ENCODE data around the gene NLRP5. TPM values are rescaled to one million over a fixed set of nuclear protein-coding genes. Genes with fewer than 3 reads are reported as not detected.
"Not testable (repeated sequence)": the region's sequence is repeated elsewhere in the genome, so short reads cannot be mapped to it uniquely, and the experiment has no call there.

The NLRP5 gene
- total RNA-seq (2014; rRNA removed; shearing (Covaris generic)) = not detected in 2 replicates
- polyA plus RNA-seq (2016; fragmentation: Nextera tagmentation; extraction: Ambion mirVana) = not detected in 2 replicates

- H3K36me3 ChIP-seq (ENCODE audit: low read depth) = no peaks in the 10 kb centered on the region
- no peak within 1 kb of the TSS for H2AFZ ChIP-seq
- no peaks in the 10 kb centered on the region for H3K27me3 ChIP-seq (replicated peaks; ENCODE audit: insufficient read depth)
- H3K79me2 ChIP-seq (ENCODE audit: insufficient read depth) = no peaks in the 10 kb centered on the region
- H3F3A ChIP-seq (ENCODE audit: insufficient read depth) = no peaks in the 10 kb centered on the region
- H3K4me3 ChIP-seq = no peak within 1 kb of the TSS
- H3K27ac ChIP-seq = no peak within 1 kb of the TSS
- no peak for DNase-seq
- no peak within 1 kb of the TSS for H3K4me2 ChIP-seq (ENCODE audit: unreplicated experiment)
- 32% methylated on average over 10 of the region's 10 CpGs for WGBS, 2 experiments (ENCODE audit: low coverage in 1 of 2, low lambda C conversion rate in 2 of 2, missing lambda C conversion rate in 2 of 2)
- no peaks in the 10 kb centered on the region for H3K9me2 ChIP-seq (ENCODE audit: insufficient read depth)
- TF ChIP-seq EZH2phosphoT487 (IDR thresholded peaks at IDR 0.05; ENCODE audit: insufficient read depth, low read depth) = no peak
- no peak for TF ChIP-seq EZH2 (IDR thresholded peaks at IDR 0.05; ENCODE audit: insufficient read depth, poor library complexity, severe bottlenecking)
- H3K4me1 ChIP-seq (ENCODE audit: insufficient read depth) = no peaks in the 10 kb centered on the region
- in situ Hi-C loops (cut with MboI) = no loop called here
- H4K20me1 ChIP-seq (ENCODE audit: insufficient read depth) = no peaks in the 10 kb centered on the region
- no peak within 1 kb of the TSS for H3K9ac ChIP-seq
- no peaks in the 10 kb centered on the region for H3K9me3 ChIP-seq (ENCODE audit: low read depth)
Measured at GRCh38 chr19:55986487-55986886, at the start of gene NLRP5. TSS of gene NLRP5 (plus strand) at chr19:55986775.

GRCh38 chr19:55939206-55939605, 47.4 kb upstream of the NLRP5 start:
- 14 to 24% methylated on average over 7 of the region's 7 CpGs for WGBS, 2 experiments (ENCODE audit: low coverage in 1 of 2, low lambda C conversion rate in 2 of 2, missing lambda C conversion rate in 2 of 2)
- Histone ChIP-seq H3F3A (ENCODE audit: insufficient read depth) (no peaks in the 10 kb centered on the region), H3K4me3 (no peak overlapping the region), H3K36me3 (ENCODE audit: low read depth) (no peaks in the 10 kb centered on the region), H3K4me2 (ENCODE audit: unreplicated experiment) (no peak overlapping the region), H4K20me1 (ENCODE audit: insufficient read depth) (no peaks in the 10 kb centered on the region), H3K27me3 (replicated peaks; ENCODE audit: insufficient read depth) (no peaks in the 10 kb centered on the region), H3K27ac (no peak overlapping the region), H3K9me2 (ENCODE audit: insufficient read depth) (no peaks in the 10 kb centered on the region), H3K79me2 (ENCODE audit: insufficient read depth) (no peaks in the 10 kb centered on the region), H3K9ac (no peak overlapping the region), H2AFZ (no peak overlapping the region), H3K9me3 (ENCODE audit: low read depth) (no peaks in the 10 kb centered on the region), H3K4me1 (ENCODE audit: insufficient read depth) (no peaks in the 10 kb centered on the region)
- no peak for TF ChIP-seq EZH2 (IDR thresholded peaks at IDR 0.05; ENCODE audit: insufficient read depth, poor library complexity, severe bottlenecking)
- TF ChIP-seq EZH2phosphoT487 (IDR thresholded peaks at IDR 0.05; ENCODE audit: insufficient read depth, low read depth) = no peak
- no peak for DNase-seq
- in situ Hi-C loops (cut with MboI) = no loop called here

- no peak overlapping the region for H2AFZ ChIP-seq
Measured at GRCh38 chr19:55940306-55940705, 46.3 kb upstream of the NLRP5 start.

GRCh38 chr19:55947532-55947931, 39.0 kb upstream of the NLRP5 start, which contains the start of gene NLRP8:
TSS of gene NLRP8 (plus strand) at chr19:55947832.
- WGBS, 2 experiments (ENCODE audit: low coverage in 1 of 2, low lambda C conversion rate in 2 of 2, missing lambda C conversion rate in 2 of 2) = 27 to 31% methylated on average over 8 of the region's 8 CpGs

More at GRCh38 chr19:55940306-55940705, 46.3 kb upstream of the NLRP5 start:
- no peaks in the 10 kb centered on the region for H3K79me2 ChIP-seq (ENCODE audit: insufficient read depth)
- no peak for DNase-seq
- no peak overlapping the region for H3K4me3 ChIP-seq
- H3K36me3 ChIP-seq (ENCODE audit: low read depth) = no peaks in the 10 kb centered on the region
- 53 to 57% methylated on average over 11 of the region's 11 CpGs for WGBS, 2 experiments (ENCODE audit: low coverage in 1 of 2, low lambda C conversion rate in 2 of 2, missing lambda C conversion rate in 2 of 2)
- in situ Hi-C loops (cut with MboI) = no loop called here
- H3K9me3 ChIP-seq (ENCODE audit: low read depth) = no peaks in the 10 kb centered on the region
- no peak for TF ChIP-seq EZH2 (IDR thresholded peaks at IDR 0.05; ENCODE audit: insufficient read depth, poor library complexity, severe bottlenecking)
- no peak for TF ChIP-seq EZH2phosphoT487 (IDR thresholded peaks at IDR 0.05; ENCODE audit: insufficient read depth, low read depth)
- no peaks in the 10 kb centered on the region for H3F3A ChIP-seq (ENCODE audit: insufficient read depth)
- no peak overlapping the region for H3K27ac ChIP-seq
- no peaks in the 10 kb centered on the region for H3K4me1 ChIP-seq (ENCODE audit: insufficient read depth)
- H3K4me2 ChIP-seq (ENCODE audit: unreplicated experiment) = no peak overlapping the region
- H3K9me2 ChIP-seq (ENCODE audit: insufficient read depth) = no peaks in the 10 kb centered on the region
- H4K20me1 ChIP-seq (ENCODE audit: insufficient read depth) = no peaks in the 10 kb centered on the region
- no peak overlapping the region for H3K9ac ChIP-seq
- no peaks in the 10 kb centered on the region for H3K27me3 ChIP-seq (replicated peaks; ENCODE audit: insufficient read depth)

GRCh38 chr19:55950566-55950965, 36.0 kb upstream of the NLRP5 start:
- H3K4me3 ChIP-seq; H3K27me3 ChIP-seq (replicated peaks; ENCODE audit: insufficient read depth); H2AFZ ChIP-seq; H3K79me2 ChIP-seq (ENCODE audit: insufficient read depth); H3K27ac ChIP-seq; H3F3A ChIP-seq (ENCODE audit: insufficient read depth); H4K20me1 ChIP-seq (ENCODE audit: insufficient read depth); H3K9me2 ChIP-seq (ENCODE audit: insufficient read depth); H3K9me3 ChIP-seq (ENCODE audit: low read depth); H3K9ac ChIP-seq; DNase-seq; H3K4me2 ChIP-seq (ENCODE audit: unreplicated experiment); H3K4me1 ChIP-seq (ENCODE audit: insufficient read depth); in situ Hi-C loops (cut with MboI); H3K36me3 ChIP-seq (ENCODE audit: low read depth): not testable (repeated sequence)
- WGBS, 2 experiments (ENCODE audit: low coverage in 1 of 2, low lambda C conversion rate in 2 of 2, missing lambda C conversion rate in 2 of 2) = 56 to 63% methylated on average over 18 to 19 of the region's 19 CpGs

More at GRCh38 chr19:55947532-55947931, 39.0 kb upstream of the NLRP5 start, which contains the start of gene NLRP8:
- no peaks in the 10 kb centered on the region for H4K20me1 ChIP-seq (ENCODE audit: insufficient read depth)
- TF ChIP-seq EZH2 (IDR thresholded peaks at IDR 0.05; ENCODE audit: insufficient read depth, poor library complexity, severe bottlenecking) (no peak), EZH2phosphoT487 (IDR thresholded peaks at IDR 0.05; ENCODE audit: insufficient read depth, low read depth) (no peak)
- no peak for DNase-seq
- no peaks in the 10 kb centered on the region for H3K4me1 ChIP-seq (ENCODE audit: insufficient read depth)
- no peaks in the 10 kb centered on the region for H3K9me2 ChIP-seq (ENCODE audit: insufficient read depth)
- H3K4me2 ChIP-seq (ENCODE audit: unreplicated experiment) = no peak within 1 kb of the TSS
- H3K9ac ChIP-seq = no peak within 1 kb of the TSS
- no peaks in the 10 kb centered on the region for H3K36me3 ChIP-seq (ENCODE audit: low read depth)
- no peak within 1 kb of the TSS for H3K27ac ChIP-seq
- no peaks in the 10 kb centered on the region for H3K79me2 ChIP-seq (ENCODE audit: insufficient read depth)
- in situ Hi-C loops (cut with MboI) = no loop called here
- H3K4me3 ChIP-seq = no peak within 1 kb of the TSS
- no peaks in the 10 kb centered on the region for H3K9me3 ChIP-seq (ENCODE audit: low read depth)
- no peaks in the 10 kb centered on the region for H3F3A ChIP-seq (ENCODE audit: insufficient read depth)
- H2AFZ ChIP-seq = no peak within 1 kb of the TSS
- no peaks in the 10 kb centered on the region for H3K27me3 ChIP-seq (replicated peaks; ENCODE audit: insufficient read depth)

Measured in GM23248 (cell line).